Neural crest cell (in vitro differentiated cells): ENCODE measurements around the gene IRAK3. TPM values are rescaled to one million over a fixed set of nuclear protein-coding genes. Genes with fewer than 3 reads are reported as not detected.
A peak's percentile ranks its signal among the peaks of the same experiment; 100 is the strongest.
"Not testable (repeated sequence)": the region's sequence is repeated elsewhere in the genome, so short reads cannot be mapped to it uniquely, and the experiment has no call there.

Experiments used
- DNase-seq: peaks from one replicate; pipeline ENCODE4 v3.0.0; 2021; ENCODE audit warnings: low read depth, mixed read lengths, low spot score
- H3K27ac Mint-ChIP-seq: one replicate; pipeline ENCODE4 v1.8.0; 2021; ENCODE audit warnings: mild to moderate bottlenecking, mixed read lengths; ENCODE audit not compliant: unreplicated experiment
- H3K27me3 Mint-ChIP-seq: 2 replicates; pipeline ENCODE4 v1.8.0; 2021; ENCODE audit warnings: low read depth, mild to moderate bottlenecking, mixed read lengths
- H3K36me3 Mint-ChIP-seq: 2 replicates; pipeline ENCODE4 v1.8.0; 2021; ENCODE audit warnings: low read depth, mild to moderate bottlenecking, mixed read lengths
- H3K4me1 Mint-ChIP-seq: 2 replicates; pipeline ENCODE4 v1.8.0; 2021; ENCODE audit warnings: mixed read lengths
- H3K4me3 Mint-ChIP-seq: one replicate; pipeline ENCODE4 v1.8.0; 2021; ENCODE audit warnings: mild to moderate bottlenecking, mixed read lengths
- H3K9me3 Mint-ChIP-seq: 2 replicates; pipeline ENCODE4 v1.8.0; 2021; ENCODE audit warnings: mixed read lengths
- total RNA-seq: library from RNA; stranded (reverse); gene quantifications from 2 replicates; pipeline ENCODE4 v1.2.1, GENCODE V29; 2021
- TF ChIP-seq, protein P1 (sequence below): fragments of 200-600 bp; sonication (generic); conservative IDR thresholded peaks from 2 replicates; pipeline ENCODE4 v1.5.0; 2021; ENCODE audit warnings: antibody characterized with exemption, mild to moderate bottlenecking

Gene IRAK3
- total RNA-seq, 1 donor from 2014 or later, result 0.56 TPM

DNA sequence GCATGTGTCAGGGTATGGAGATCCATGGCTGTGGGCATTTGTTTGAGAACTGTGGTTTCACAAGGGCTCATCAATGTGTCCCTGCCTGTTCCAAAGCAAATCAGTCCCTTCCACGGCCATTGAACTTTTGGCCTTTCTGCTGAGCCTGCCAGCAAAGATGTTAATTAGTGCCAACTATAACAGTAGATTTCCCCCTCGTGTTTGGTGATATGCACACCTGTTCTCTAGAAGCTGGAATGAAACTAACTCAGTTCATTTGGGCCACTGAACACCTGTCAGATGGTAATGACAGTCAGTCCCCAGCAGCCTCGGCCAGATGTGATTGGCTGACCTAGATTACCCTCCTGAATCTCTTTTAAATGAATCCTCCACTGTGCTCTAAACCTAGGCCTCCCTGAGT lies 43.2 kb downstream of the IRAK3 start:
- peaks cover 4% of the 10 kb centered on the region for H3K4me1 Mint-ChIP-seq
- no peak for DNase-seq
- no peaks in the 10 kb centered on the region for H3K9me3 Mint-ChIP-seq
- no peak overlapping the region for H3K27ac Mint-ChIP-seq
- H3K27me3 Mint-ChIP-seq, result peaks cover 16% of the 10 kb centered on the region
- no peak overlapping the region for H3K4me3 Mint-ChIP-seq
- H3K36me3 Mint-ChIP-seq, result no peaks in the 10 kb centered on the region
- TF ChIP-seq, protein P1, sequence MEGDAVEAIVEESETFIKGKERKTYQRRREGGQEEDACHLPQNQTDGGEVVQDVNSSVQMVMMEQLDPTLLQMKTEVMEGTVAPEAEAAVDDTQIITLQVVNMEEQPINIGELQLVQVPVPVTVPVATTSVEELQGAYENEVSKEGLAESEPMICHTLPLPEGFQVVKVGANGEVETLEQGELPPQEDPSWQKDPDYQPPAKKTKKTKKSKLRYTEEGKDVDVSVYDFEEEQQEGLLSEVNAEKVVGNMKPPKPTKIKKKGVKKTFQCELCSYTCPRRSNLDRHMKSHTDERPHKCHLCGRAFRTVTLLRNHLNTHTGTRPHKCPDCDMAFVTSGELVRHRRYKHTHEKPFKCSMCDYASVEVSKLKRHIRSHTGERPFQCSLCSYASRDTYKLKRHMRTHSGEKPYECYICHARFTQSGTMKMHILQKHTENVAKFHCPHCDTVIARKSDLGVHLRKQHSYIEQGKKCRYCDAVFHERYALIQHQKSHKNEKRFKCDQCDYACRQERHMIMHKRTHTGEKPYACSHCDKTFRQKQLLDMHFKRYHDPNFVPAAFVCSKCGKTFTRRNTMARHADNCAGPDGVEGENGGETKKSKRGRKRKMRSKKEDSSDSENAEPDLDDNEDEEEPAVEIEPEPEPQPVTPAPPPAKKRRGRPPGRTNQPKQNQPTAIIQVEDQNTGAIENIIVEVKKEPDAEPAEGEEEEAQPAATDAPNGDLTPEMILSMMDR, result no peak

DNA sequence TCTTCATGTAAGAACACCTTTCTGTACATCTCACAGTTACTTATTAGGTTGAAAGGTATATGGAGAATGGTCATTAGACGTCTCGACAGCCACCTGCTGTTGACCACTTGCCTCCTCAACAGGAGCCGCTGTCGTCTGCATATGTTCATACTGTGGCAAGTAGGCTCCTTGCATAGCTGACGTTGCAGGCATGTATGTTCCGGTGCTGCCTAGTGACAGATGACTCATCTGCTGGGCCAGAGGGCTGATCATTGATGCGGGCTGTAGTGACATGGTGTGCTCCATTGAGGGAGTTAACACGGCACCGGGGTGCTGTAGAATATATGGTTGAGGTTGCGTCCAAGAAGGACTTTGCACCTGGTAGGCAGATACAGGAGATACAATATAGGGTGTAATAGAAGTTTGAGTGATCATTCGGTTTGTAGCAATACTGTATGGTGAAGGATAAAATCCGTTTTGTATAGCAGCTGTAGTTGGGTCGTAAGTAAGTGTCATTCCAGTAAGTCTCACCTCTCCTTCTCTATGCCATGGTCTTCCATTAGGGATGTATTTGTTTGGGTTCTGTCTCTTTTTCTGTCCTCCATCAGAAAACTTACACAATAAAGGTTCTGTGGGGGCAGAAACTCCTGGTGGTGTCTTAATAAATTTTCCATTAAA lies 45.2 kb downstream of the IRAK3 start:
- Mint-ChIP-seq H3K27me3 (peaks cover 27% of the 10 kb centered on the region), H3K4me3 (peak overlapping the region; percentile 81)
- not testable (repeated sequence) for H3K4me1 Mint-ChIP-seq, H3K9me3 Mint-ChIP-seq, H3K36me3 Mint-ChIP-seq, DNase-seq, H3K27ac Mint-ChIP-seq

DNA sequence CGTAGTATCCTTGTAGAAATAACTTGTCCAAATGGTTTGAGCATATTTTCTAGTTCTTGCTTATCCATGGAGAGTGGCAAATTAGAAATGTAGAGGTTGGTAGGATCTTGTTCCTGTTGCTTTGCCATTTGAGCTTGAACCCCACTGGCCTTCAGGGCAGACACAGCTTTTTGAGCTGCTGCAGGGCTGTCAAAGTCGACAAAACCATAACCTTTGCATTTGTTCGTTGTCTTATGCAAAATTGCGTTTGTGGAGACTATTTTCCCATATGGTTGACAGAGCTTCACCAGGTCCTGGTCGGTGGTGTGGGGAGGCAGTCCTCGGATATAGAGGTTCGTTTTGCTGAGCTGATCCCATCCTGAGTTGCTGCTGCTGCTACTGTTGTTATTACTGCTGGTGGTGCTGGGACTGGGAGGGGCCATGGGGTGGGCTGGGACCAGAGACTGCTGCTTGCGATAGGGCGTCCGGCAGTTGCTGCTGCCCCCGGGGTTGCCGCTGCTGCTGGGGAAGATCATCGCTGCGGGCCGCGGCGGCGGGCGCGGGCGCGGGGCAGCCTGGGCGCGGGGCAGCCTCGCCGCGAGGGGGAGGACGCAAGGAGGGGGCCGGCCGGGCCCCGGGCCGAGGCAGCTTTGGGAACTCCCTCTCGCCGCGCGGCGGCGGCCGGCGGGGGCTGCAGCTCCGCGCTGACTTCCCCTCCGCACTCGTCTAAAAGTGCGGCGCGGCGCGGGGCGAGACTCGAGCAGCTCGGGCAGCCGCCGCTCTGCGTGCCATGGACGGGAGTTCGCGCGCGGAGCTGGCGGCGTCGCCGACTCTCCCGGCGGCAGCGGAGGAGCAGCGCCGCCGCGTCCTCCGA lies 46.0 kb downstream of the IRAK3 start:
- H3K9me3 Mint-ChIP-seq, H3K27ac Mint-ChIP-seq, H3K4me1 Mint-ChIP-seq, H3K36me3 Mint-ChIP-seq: not testable (repeated sequence)
- DNase-seq, result peak; percentile 56
- H3K27me3 Mint-ChIP-seq, result peaks cover 27% of the 10 kb centered on the region
- peak overlapping the region; percentile 81 for H3K4me3 Mint-ChIP-seq

DNA sequence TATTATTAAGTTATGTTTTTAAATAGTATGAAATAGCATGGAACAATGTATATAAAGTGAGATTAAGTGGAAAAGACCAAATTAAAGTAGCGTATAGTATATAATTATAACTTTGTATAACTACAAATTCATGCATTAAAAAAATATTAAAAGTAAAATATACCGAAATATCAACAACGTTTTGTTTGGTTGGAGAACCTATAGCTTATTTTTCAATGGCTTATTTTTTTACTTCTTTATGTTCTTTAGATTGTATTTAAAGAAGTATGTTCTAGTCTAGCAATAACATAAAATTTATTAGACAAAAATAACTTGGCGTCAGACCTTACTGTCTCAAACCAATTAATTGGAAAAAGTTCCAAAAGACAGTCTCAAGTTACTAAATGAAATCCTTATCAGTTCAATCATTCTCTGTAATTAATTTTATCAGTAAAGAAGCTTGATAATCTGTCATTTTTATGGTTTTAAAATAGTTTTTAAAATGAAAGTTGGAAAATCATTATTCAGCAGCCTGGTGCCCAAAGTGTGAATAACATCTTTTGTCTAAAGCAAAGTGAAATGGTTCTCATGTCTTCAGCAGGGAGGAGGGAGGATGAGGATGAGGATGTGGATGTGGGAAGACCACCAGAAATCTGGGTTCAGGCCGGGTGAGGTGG lies 46.7 kb downstream of the IRAK3 start:
- TF ChIP-seq, protein P1, result peak; percentile 50
- no peaks in the 10 kb centered on the region for H3K36me3 Mint-ChIP-seq
- peak overlapping the region; percentile 56 for H3K4me3 Mint-ChIP-seq
- H3K27me3 Mint-ChIP-seq, result peaks cover 27% of the 10 kb centered on the region
- H3K9me3 Mint-ChIP-seq, result no peaks in the 10 kb centered on the region
- no peak for DNase-seq
- H3K27ac Mint-ChIP-seq, result no peak overlapping the region
- peaks cover 5% of the 10 kb centered on the region for H3K4me1 Mint-ChIP-seq

DNA sequence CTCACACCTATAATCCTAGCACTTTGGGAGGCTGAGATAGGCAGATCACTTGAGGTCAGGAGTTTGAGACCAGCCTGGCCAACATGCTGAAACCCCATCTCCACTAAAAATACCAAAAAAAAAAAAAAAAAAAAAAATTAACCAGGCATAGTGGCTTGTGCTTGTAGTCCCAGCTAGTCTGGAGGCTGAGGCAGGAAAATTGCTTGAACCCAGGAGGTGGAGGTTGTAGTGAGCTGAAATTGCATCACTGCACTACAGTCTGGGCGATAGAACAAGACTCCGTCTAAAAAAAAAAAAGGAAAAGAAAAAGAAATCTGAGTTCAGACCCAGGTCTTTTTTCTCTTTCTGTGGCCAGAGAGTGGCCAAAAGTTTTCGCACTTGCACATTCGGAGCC lies 47.3 kb downstream of the IRAK3 start:
- not testable (repeated sequence) for H3K36me3 Mint-ChIP-seq, DNase-seq, H3K9me3 Mint-ChIP-seq, H3K27ac Mint-ChIP-seq
- Mint-ChIP-seq H3K4me3 (peak overlapping the region; percentile 58), H3K4me1 (peaks cover 10% of the 10 kb centered on the region), H3K27me3 (peaks cover 27% of the 10 kb centered on the region)

DNA sequence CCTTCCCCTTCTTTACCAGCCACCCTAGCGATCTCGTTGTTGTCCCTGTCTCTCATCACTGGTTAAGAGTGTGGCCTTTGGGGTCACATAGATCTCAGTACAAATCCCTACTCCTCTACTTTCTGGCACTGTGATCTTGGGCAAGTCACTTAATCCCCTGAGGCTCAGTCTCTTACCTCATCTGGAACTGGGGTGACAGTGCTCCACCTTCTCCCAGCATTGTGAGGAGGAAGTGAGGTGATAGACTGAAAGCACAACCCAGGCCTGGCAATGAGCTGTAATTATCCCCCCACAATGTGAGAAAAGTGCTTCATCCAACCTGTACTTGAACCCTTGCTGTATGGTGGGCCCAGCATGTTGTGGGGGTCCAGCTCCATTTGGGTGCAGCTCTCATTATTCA lies 48.0 kb downstream of the IRAK3 start:
- Mint-ChIP-seq H3K36me3 (no peaks in the 10 kb centered on the region), H3K4me1 (peaks cover 12% of the 10 kb centered on the region), H3K27me3 (peaks cover 27% of the 10 kb centered on the region), H3K4me3 (peak overlapping the region; percentile 58), H3K27ac (peak overlapping the region; percentile 60), H3K9me3 (no peaks in the 10 kb centered on the region)
- no peak for DNase-seq
- TF ChIP-seq, protein P1, result no peak
